ENCODE results near the gene SLC46A1. TPM values are rescaled to one million over a fixed set of nuclear protein-coding genes. Genes with fewer than 3 reads are reported as not detected.

SLC46A1 gene
- total RNA-seq, 4 donors from 2014 or later, result 1.5 to 17.6 (median 4.7) TPM

DNA sequence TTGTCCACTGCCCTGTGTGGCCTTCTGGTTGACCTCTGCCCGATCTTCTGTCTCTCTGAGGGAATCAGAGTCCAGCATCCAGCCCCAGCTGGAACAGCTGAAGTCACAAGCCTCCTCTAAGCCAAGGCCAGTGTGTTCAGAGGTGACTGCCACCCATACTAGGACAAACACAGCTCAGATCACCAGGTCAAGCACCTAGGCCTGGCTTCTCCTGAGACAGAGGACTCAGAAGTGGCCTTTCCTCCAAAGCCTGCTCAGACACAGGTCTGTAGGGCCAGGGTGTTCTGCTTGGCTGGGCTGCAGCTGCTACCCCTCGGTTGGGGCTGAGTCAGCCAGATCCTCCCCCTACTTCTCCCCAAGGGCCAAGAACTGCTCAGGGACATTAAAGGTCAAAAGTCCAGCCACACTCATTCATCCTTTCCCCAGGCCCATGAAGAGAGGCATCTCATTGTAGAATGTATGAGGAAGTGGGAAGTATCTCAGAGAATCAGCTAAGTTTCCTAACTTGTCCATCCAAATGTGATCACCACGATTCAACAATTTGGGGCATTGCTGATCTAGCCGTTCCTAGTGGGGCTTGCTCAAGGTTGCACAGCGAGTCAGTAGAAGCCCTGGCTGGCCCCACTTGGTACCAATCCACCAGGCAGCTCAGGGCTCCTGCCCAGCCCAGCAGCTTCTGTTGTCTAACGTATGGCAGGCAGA is 7.6 kb downstream of the SLC46A1 start:
- no peaks in the 10 kb centered on the region for H3K4me1 ChIP-seq
- H3K27ac ChIP-seq, result no peak overlapping the region
- intact Hi-C loops (cut with DNase I; ENCODE audit: low total_unique reads), result no loop called here
- H3K4me3 ChIP-seq, result no peak overlapping the region
- no peak for TF ChIP-seq POLR2A (IDR thresholded peaks at IDR 0.05)
- no peak for TF ChIP-seq CTCF (IDR thresholded peaks at IDR 0.05)
- H3K9me3 ChIP-seq, result no peaks in the 10 kb centered on the region
- DNase-seq, result no peak
- no peaks in the 10 kb centered on the region for H3K36me3 ChIP-seq
- H3K27me3 ChIP-seq, result no peaks in the 10 kb centered on the region

- no peaks in the 10 kb centered on the region for H3K36me3 ChIP-seq
- no peak overlapping the region for H3K4me3 ChIP-seq
- no peak for TF ChIP-seq POLR2A (IDR thresholded peaks at IDR 0.05)
- TF ChIP-seq CTCF (IDR thresholded peaks at IDR 0.05), result no peak
- no peaks in the 10 kb centered on the region for H3K27me3 ChIP-seq
- no peak overlapping the region for H3K27ac ChIP-seq
- DNase-seq, result no peak
- no peaks in the 10 kb centered on the region for H3K4me1 ChIP-seq
- no peaks in the 10 kb centered on the region for H3K9me3 ChIP-seq
- intact Hi-C loops (cut with DNase I; ENCODE audit: low total_unique reads), result no loop called here
Measured at GRCh38 chr17:28397687-28398279, 8.2 kb downstream of the SLC46A1 start.

- no peaks in the 10 kb centered on the region for H3K36me3 ChIP-seq
- intact Hi-C loops (cut with DNase I; ENCODE audit: low total_unique reads), result no loop called here
Measured at GRCh38 chr17:28397275-28397674, 8.7 kb downstream of the SLC46A1 start.

GRCh38 chr17:28396635-28397239 is 9.3 kb downstream of the SLC46A1 start:
- no peak for TF ChIP-seq CTCF (IDR thresholded peaks at IDR 0.05)
- TF ChIP-seq POLR2A (IDR thresholded peaks at IDR 0.05), result no peak
- Histone ChIP-seq H3K4me1 (no peaks in the 10 kb centered on the region), H3K27me3 (no peaks in the 10 kb centered on the region), H3K4me3 (no peak overlapping the region), H3K9me3 (no peaks in the 10 kb centered on the region), H3K27ac (no peak overlapping the region), H3K36me3 (no peaks in the 10 kb centered on the region)
- DNase-seq, result no peak
- intact Hi-C loops (cut with DNase I; ENCODE audit: low total_unique reads), result no loop called here

More at GRCh38 chr17:28397275-28397674, 8.7 kb downstream of the SLC46A1 start:
- DNase-seq, result no peak
- H3K27me3 ChIP-seq, result no peaks in the 10 kb centered on the region
- TF ChIP-seq POLR2A (IDR thresholded peaks at IDR 0.05), result no peak
- TF ChIP-seq CTCF (IDR thresholded peaks at IDR 0.05), result no peak
- H3K27ac ChIP-seq, result no peak overlapping the region
- H3K4me3 ChIP-seq, result no peak overlapping the region
- no peaks in the 10 kb centered on the region for H3K9me3 ChIP-seq
- H3K4me1 ChIP-seq, result no peaks in the 10 kb centered on the region

- H3K4me3 ChIP-seq, result no peak overlapping the region
- intact Hi-C loops (cut with DNase I; ENCODE audit: low total_unique reads), result no loop called here
- H3K9me3 ChIP-seq, result no peaks in the 10 kb centered on the region
- no peak for DNase-seq
- no peaks in the 10 kb centered on the region for H3K36me3 ChIP-seq
- no peaks in the 10 kb centered on the region for H3K4me1 ChIP-seq
- H3K27me3 ChIP-seq, result no peaks in the 10 kb centered on the region
- no peak overlapping the region for H3K27ac ChIP-seq
- TF ChIP-seq CTCF (IDR thresholded peaks at IDR 0.05) (no peak), POLR2A (IDR thresholded peaks at IDR 0.05) (no peak)
Measured at GRCh38 chr17:28395968-28396367, 10.0 kb downstream of the SLC46A1 start.

Data from uterus (tissue), 4 donors.